Measurements from ENCODE around the gene RDH12.

RDH12 gene

GRCh38 chr14:67733616-67734015 lies 31.9 kb downstream of the RDH12 start:
- TF ChIP-seq MYC (IDR thresholded peaks at IDR 0.05; ENCODE audit: low read depth, low read length) (no peak), CTCF (IDR thresholded peaks at IDR 0.05; ENCODE audit: low read depth, low read length) (no peak), POLR2A (IDR thresholded peaks at IDR 0.05; ENCODE audit: extremely low read depth, insufficient read length) (no peak), MAX (IDR thresholded peaks at IDR 0.05; ENCODE audit: low read depth, low read length) (no peak)
- H3K4me3 ChIP-seq (ENCODE audit: low read depth, low read length), result no peak overlapping the region

GRCh38 chr14:67734675-67735074 lies 33.0 kb downstream of the RDH12 start:
- TF ChIP-seq MAX (IDR thresholded peaks at IDR 0.05; ENCODE audit: low read depth, low read length) (no peak), MYC (IDR thresholded peaks at IDR 0.05; ENCODE audit: low read depth, low read length) (no peak), POLR2A (IDR thresholded peaks at IDR 0.05; ENCODE audit: extremely low read depth, insufficient read length) (no peak), CTCF (IDR thresholded peaks at IDR 0.05; ENCODE audit: low read depth, low read length) (no peak)
- DNase-seq (ENCODE audit: low read depth), result no peak
- H3K4me3 ChIP-seq (ENCODE audit: low read depth, low read length), result no peak overlapping the region

More at GRCh38 chr14:67733616-67734015, 31.9 kb downstream of the RDH12 start:
- no peak for DNase-seq (ENCODE audit: low read depth)

GRCh38 chr14:67735336-67736147 lies 33.9 kb downstream of the RDH12 start:
- no peak for TF ChIP-seq CTCF (IDR thresholded peaks at IDR 0.05; ENCODE audit: low read depth, low read length)
- no peak for TF ChIP-seq MAX (IDR thresholded peaks at IDR 0.05; ENCODE audit: low read depth, low read length)
- no peak for TF ChIP-seq MYC (IDR thresholded peaks at IDR 0.05; ENCODE audit: low read depth, low read length)
- no peak for TF ChIP-seq POLR2A (IDR thresholded peaks at IDR 0.05; ENCODE audit: extremely low read depth, insufficient read length)
- no peak overlapping the region for H3K4me3 ChIP-seq (ENCODE audit: low read depth, low read length)
- DNase-seq (ENCODE audit: low read depth), result no peak

GRCh38 chr14:67736771-67737170 lies 35.1 kb downstream of the RDH12 start:
- no peak for TF ChIP-seq CTCF (IDR thresholded peaks at IDR 0.05; ENCODE audit: low read depth, low read length)
- no peak for TF ChIP-seq POLR2A (IDR thresholded peaks at IDR 0.05; ENCODE audit: extremely low read depth, insufficient read length)
- TF ChIP-seq MYC (IDR thresholded peaks at IDR 0.05; ENCODE audit: low read depth, low read length), result no peak
- TF ChIP-seq MAX (IDR thresholded peaks at IDR 0.05; ENCODE audit: low read depth, low read length), result no peak
- no peak overlapping the region for H3K4me3 ChIP-seq (ENCODE audit: low read depth, low read length)
- no peak for DNase-seq (ENCODE audit: low read depth)

GRCh38 chr14:67738740-67739504 lies 37.2 kb downstream of the RDH12 start:
- H3K4me3 ChIP-seq (ENCODE audit: low read depth, low read length), result no peak overlapping the region
- peak; percentile 89 for DNase-seq (ENCODE audit: low read depth)
- no peak for TF ChIP-seq POLR2A (IDR thresholded peaks at IDR 0.05; ENCODE audit: extremely low read depth, insufficient read length)
- no peak for TF ChIP-seq CTCF (IDR thresholded peaks at IDR 0.05; ENCODE audit: low read depth, low read length)
- TF ChIP-seq MAX (IDR thresholded peaks at IDR 0.05; ENCODE audit: low read depth, low read length), result no peak
- TF ChIP-seq MYC (IDR thresholded peaks at IDR 0.05; ENCODE audit: low read depth, low read length), result no peak
